OCI-LY7 (cell line): ENCODE results near the gene JMY. TPM values are rescaled to one million over a fixed set of nuclear protein-coding genes. Genes with fewer than 3 reads are reported as not detected.

ENCODE experiments used
- BruUV-seq: library from RNA; stranded (reverse); fragments of 400-500 nt; replicated peaks from 2 replicates; lab custom pipeline; 2021; lab: Mats Ljungman, UMichigan
- CTCF ChIA-PET: fragments of 300-600 bp; sonication (Branson Sonifier 250); formaldehyde crosslinking; loops from one replicate; lab custom pipeline; 2022; ENCODE audit warnings: antibody characterized with exemption; ENCODE audit not compliant: unreplicated experiment; lab: Charles Lee
- POLR2A ChIA-PET: fragments of 300-600 bp; sonication (Branson Sonifier 250); formaldehyde crosslinking; loops from one replicate; lab custom pipeline; 2022; ENCODE audit warnings: antibody characterized with exemption; lab: Charles Lee
- DNase-seq: peaks from one replicate; pipeline ENCODE4 v3.0.0-alpha.2; 2015; ENCODE audit warnings: low spot score
- H2AFZ ChIP-seq: fragments of 200-600 bp; sonication (generic), shearing (Covaris generic); 2 replicates; pipeline ENCODE4 v1.6.1; 2014; ENCODE audit warnings: mild to moderate bottlenecking, antibody characterized with exemption, low read length, moderate library complexity
- H3K27ac ChIP-seq: fragments of 200-600 bp; sonication (generic); 2 replicates; pipeline ENCODE4 v1.5.1; 2014; ENCODE audit warnings: mixed run types, low read depth, mild to moderate bottlenecking, moderate library complexity, low read length, inconsistent platforms; ENCODE audit not compliant: poor library complexity, severe bottlenecking
- H3K36me3 ChIP-seq: fragments of 200-600 bp; sonication (generic); 2 replicates; pipeline ENCODE4 v1.6.1; 2014; ENCODE audit warnings: mild to moderate bottlenecking, antibody characterized with exemption, low read length, moderate library complexity, mixed read lengths; ENCODE audit not compliant: insufficient read depth
- H3K4me1 ChIP-seq: fragments of 200-600 bp; sonication (generic); 2 replicates; pipeline ENCODE4 v1.5.1; 2014; ENCODE audit warnings: mild to moderate bottlenecking, low read length; ENCODE audit not compliant: insufficient read depth, poor library complexity, severe bottlenecking
- H3K4me2 ChIP-seq: fragments of 200-600 bp; sonication (generic); 2 replicates; pipeline ENCODE4 v1.6.1; 2014; ENCODE audit warnings: mild to moderate bottlenecking, low read length
- H3K4me3 ChIP-seq: fragments of 200-600 bp; sonication (generic); 2 replicates; pipeline ENCODE4 v1.5.1; 2014; ENCODE audit warnings: mild to moderate bottlenecking, low read depth, low read length; ENCODE audit not compliant: poor library complexity, severe bottlenecking
- H3K79me2 ChIP-seq: fragments of 200-600 bp; sonication (generic); 2 replicates; pipeline ENCODE4 v1.6.1; 2016; ENCODE audit warnings: low read depth, mild to moderate bottlenecking, low read length, moderate library complexity, mixed read lengths; ENCODE audit not compliant: insufficient read depth
- H3K9me2 ChIP-seq: fragments of 200-600 bp; sonication (generic); 2 replicates; pipeline ENCODE4 v1.6.1; 2016; ENCODE audit warnings: mild to moderate bottlenecking, low read length, mixed read lengths; ENCODE audit not compliant: insufficient read depth
- H3K9me3 ChIP-seq: fragments of 200-600 bp; sonication (generic); 2 replicates; pipeline ENCODE4 v1.6.1; 2014; ENCODE audit warnings: mild to moderate bottlenecking, mixed run types, low read length, mixed read lengths
- H4K20me1 ChIP-seq: fragments of 200-600 bp; sonication (generic); 2 replicates; pipeline ENCODE4 v1.6.1; 2014; ENCODE audit warnings: mild to moderate bottlenecking, antibody characterized with exemption, low read length, moderate library complexity, mixed read lengths; ENCODE audit not compliant: insufficient read depth
- CTCF ChIP-seq: fragments of 200-600 bp; sonication (generic); conservative IDR thresholded peaks from 2 replicates; pipeline ENCODE4 v1.5.1; 2014; ENCODE audit warnings: mild to moderate bottlenecking, antibody characterized with exemption, low read length, moderate library complexity, mixed read lengths
- EZH2phosphoT487 ChIP-seq: fragments of 200-600 bp; sonication (generic); IDR thresholded peaks from 2 replicates; pipeline ENCODE4 v1.6.1; 2018; ENCODE audit warnings: low read depth, borderline replicate concordance, mild to moderate bottlenecking, mixed run types, antibody characterized with exemption, low read length, moderate library complexity, mixed read lengths
- intact Hi-C: fragments of 100-400 bp; cut with micrococcal nuclease; formaldehyde crosslinking; loops from one replicate; pipeline ENCODE4 v1.10.0; 2022; ENCODE audit not compliant: unreplicated experiment
- total RNA-seq, 2 experiments: library from RNA; depleted of rRNA in 1 of 2; stranded (reverse); fragments of >200 nt in 1 of 2; shearing (Covaris generic) in 1 of 2; gene quantifications; 2 replicates each; pipeline ENCODE4 v1.2.3, GENCODE V29; 2014 to 2022

The JMY gene
- total RNA-seq, 2 experiments from 2014 or later: 4.5 to 6.3 TPM

GRCh38 chr5:79284846-79285245, 48.9 kb downstream of the JMY start:
- H3K27ac ChIP-seq: no peak overlapping the region
- BruUV-seq: no TSS peak
- no peak overlapping the region for H3K4me2 ChIP-seq
- H3K9me3 ChIP-seq: no peaks in the 10 kb centered on the region
- H3K9me2 ChIP-seq: no peaks in the 10 kb centered on the region
- peaks cover 6% of the 10 kb centered on the region for H3K36me3 ChIP-seq
- no peak for DNase-seq
- no peak overlapping the region for H3K4me3 ChIP-seq
- ChIA-PET POLR2A (interaction anchor here (0.7 kb wide), 1 partner anchor 181 kb away, joined by 3 read pairs; no protein-coding TSS in a partner anchor), CTCF (no interaction called here)
- intact Hi-C loops: no loop called here
- H3K79me2 ChIP-seq: no peaks in the 10 kb centered on the region
- H2AFZ ChIP-seq: no peak overlapping the region
- no peaks in the 10 kb centered on the region for H4K20me1 ChIP-seq
- no peak for TF ChIP-seq CTCF
- TF ChIP-seq EZH2phosphoT487: no peak
- no peaks in the 10 kb centered on the region for H3K4me1 ChIP-seq

DNA sequence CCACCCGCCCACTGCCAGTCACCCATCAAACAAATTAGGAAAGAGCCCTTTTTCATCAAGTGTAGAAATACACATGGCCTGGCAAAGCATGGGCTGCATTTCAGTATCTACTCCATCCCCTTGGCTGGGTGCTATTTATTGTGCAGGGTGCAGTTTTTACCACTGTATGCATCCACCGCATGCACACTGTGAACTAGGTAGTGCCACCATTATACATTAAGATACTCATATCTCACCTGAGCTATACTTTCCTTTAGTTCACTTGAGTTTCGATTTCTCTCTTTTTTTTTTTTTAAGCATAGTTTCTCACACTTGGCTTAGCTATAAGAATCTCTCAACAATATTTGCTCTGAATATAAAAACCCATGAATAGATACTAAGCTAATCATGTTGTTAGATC, 49.4 kb downstream of the JMY start:
- Histone ChIP-seq H3K4me1 (no peaks in the 10 kb centered on the region), H3K79me2 (no peaks in the 10 kb centered on the region), H4K20me1 (no peaks in the 10 kb centered on the region), H3K9me3 (no peaks in the 10 kb centered on the region), H3K4me3 (no peak overlapping the region), H2AFZ (no peak overlapping the region), H3K36me3 (peaks cover 6% of the 10 kb centered on the region), H3K27ac (no peak overlapping the region), H3K9me2 (no peaks in the 10 kb centered on the region), H3K4me2 (no peak overlapping the region)
- ChIA-PET CTCF (interaction anchor here (0.6 kb wide), 1 partner anchor 1430 kb away, joined by 5 read pairs; no protein-coding TSS in a partner anchor), POLR2A (interaction anchor here (0.7 kb wide), 2 partner anchors 15 to 180 kb away, joined by 3 read pairs; no protein-coding TSS in a partner anchor)
- TF ChIP-seq EZH2phosphoT487: no peak
- no peak for TF ChIP-seq CTCF
- DNase-seq: no peak
- intact Hi-C loops: no loop called here
- BruUV-seq: no TSS peak

- no peak overlapping the region for H3K4me2 ChIP-seq
- intact Hi-C loops: no loop called here
- no peaks in the 10 kb centered on the region for H3K9me2 ChIP-seq
- DNase-seq: no peak
- CTCF ChIA-PET: interaction anchor here (0.6 kb wide), 1 partner anchor 1430 kb away, joined by 5 read pairs; no protein-coding TSS in a partner anchor
- H3K36me3 ChIP-seq: peaks cover 6% of the 10 kb centered on the region
- no peaks in the 10 kb centered on the region for H3K79me2 ChIP-seq
- H3K4me3 ChIP-seq: no peak overlapping the region
- POLR2A ChIA-PET: interaction anchor here (0.7 kb wide), 1 partner anchor 16 kb away, joined by 3 read pairs; no protein-coding TSS in a partner anchor
- no TSS peak for BruUV-seq
- H3K4me1 ChIP-seq: no peaks in the 10 kb centered on the region
- H4K20me1 ChIP-seq: no peaks in the 10 kb centered on the region
- no peaks in the 10 kb centered on the region for H3K9me3 ChIP-seq
- no peak overlapping the region for H3K27ac ChIP-seq
- no peak overlapping the region for H2AFZ ChIP-seq
- no peak for TF ChIP-seq CTCF
- no peak for TF ChIP-seq EZH2phosphoT487
Observed at GRCh38 chr5:79285833-79286232, 49.9 kb downstream of the JMY start.
